Ectodermal cell (in vitro differentiated cells): ENCODE data around the gene MEOX1.

ENCODE experiments used
- H3K27ac ChIP-seq: 2 replicates; pipeline ENCODE4 v1.7.0; 2013; ENCODE audit warnings: mild to moderate bottlenecking, low read depth, low read length; ENCODE audit not compliant: insufficient read depth, poor library complexity, severe bottlenecking
- H3K27me3 ChIP-seq: 2 replicates; pipeline ENCODE4 v1.7.0; 2013; ENCODE audit warnings: mild to moderate bottlenecking, low read length; ENCODE audit not compliant: insufficient read depth, control insufficient read depth, poor library complexity, severe bottlenecking
- H3K36me3 ChIP-seq: one replicate; pipeline ENCODE4 v1.7.0; 2013; ENCODE audit warnings: low read length; ENCODE audit not compliant: control insufficient read depth, insufficient read depth
- H3K4me1 ChIP-seq: one replicate; pipeline ENCODE4 v1.7.0; 2013; ENCODE audit warnings: low read length; ENCODE audit not compliant: control insufficient read depth, insufficient read depth
- H3K4me3 ChIP-seq: 2 replicates; pipeline ENCODE4 v1.7.0; 2013; ENCODE audit warnings: low read depth, low read length, control low read depth; ENCODE audit not compliant: insufficient read depth
- H3K9me3 ChIP-seq: 2 replicates; pipeline ENCODE4 v1.7.0; 2013; ENCODE audit warnings: mild to moderate bottlenecking, low read length, moderate library complexity; ENCODE audit not compliant: control insufficient read depth
- WGBS, 2 experiments: methylation state at CpG; one replicate each; pipeline ENCODE4 v1.1.7; 2013; ENCODE audit warnings: missing lambda C conversion rate in 2 of 2; 5-methylcytosine and 5-hydroxymethylcytosine counted together

The MEOX1 gene

GRCh38 chr17:43620581-43620980 is 41.1 kb downstream of the MEOX1 start:
- H3K27me3 ChIP-seq = no peaks in the 10 kb centered on the region
- no peaks in the 10 kb centered on the region for H3K36me3 ChIP-seq
- no peak overlapping the region for H3K4me3 ChIP-seq
- 88 to 90% methylated on average over 2 of the region's 2 CpGs for WGBS, 2 experiments
- no peak overlapping the region for H3K27ac ChIP-seq
- H3K4me1 ChIP-seq = no peaks in the 10 kb centered on the region
- H3K9me3 ChIP-seq = no peaks in the 10 kb centered on the region

- no peaks in the 10 kb centered on the region for H3K27me3 ChIP-seq
- H3K36me3 ChIP-seq = no peaks in the 10 kb centered on the region
- no peak overlapping the region for H3K4me3 ChIP-seq
- H3K9me3 ChIP-seq = no peaks in the 10 kb centered on the region
- no peaks in the 10 kb centered on the region for H3K4me1 ChIP-seq
- H3K27ac ChIP-seq = no peak overlapping the region
- 89 to 90% methylated on average over 9 of the region's 9 CpGs for WGBS, 2 experiments
Measured at GRCh38 chr17:43620147-43620546, 41.6 kb downstream of the MEOX1 start.

- no peak overlapping the region for H3K4me3 ChIP-seq
- no peaks in the 10 kb centered on the region for H3K27me3 ChIP-seq
- 73 to 79% methylated on average over 5 of the region's 5 CpGs for WGBS, 2 experiments
- no peaks in the 10 kb centered on the region for H3K36me3 ChIP-seq
- H3K4me1 ChIP-seq = no peaks in the 10 kb centered on the region
- no peaks in the 10 kb centered on the region for H3K9me3 ChIP-seq
- H3K27ac ChIP-seq = no peak overlapping the region
Measured at GRCh38 chr17:43619705-43620104, 42.0 kb downstream of the MEOX1 start.

GRCh38 chr17:43618276-43618675 is 43.4 kb downstream of the MEOX1 start:
- H3K36me3 ChIP-seq = no peaks in the 10 kb centered on the region
- 84 to 94% methylated on average over 7 to 8 of the region's 8 CpGs for whole genome bisulfite sequencing, 2 experiments
- H3K9me3 ChIP-seq = no peaks in the 10 kb centered on the region
- no peak overlapping the region for H3K27ac ChIP-seq
- H3K27me3 ChIP-seq = no peaks in the 10 kb centered on the region
- no peaks in the 10 kb centered on the region for H3K4me1 ChIP-seq
- H3K4me3 ChIP-seq = no peak overlapping the region

- 92 to 93% methylated on average over 5 of the region's 5 CpGs for WGBS, 2 experiments
- no peaks in the 10 kb centered on the region for H3K27me3 ChIP-seq
- no peaks in the 10 kb centered on the region for H3K9me3 ChIP-seq
- H3K4me3 ChIP-seq = no peak overlapping the region
- no peak overlapping the region for H3K27ac ChIP-seq
- no peaks in the 10 kb centered on the region for H3K36me3 ChIP-seq
- no peaks in the 10 kb centered on the region for H3K4me1 ChIP-seq
Measured at GRCh38 chr17:43616852-43617251, 44.9 kb downstream of the MEOX1 start.

- H3K27ac ChIP-seq = no peak overlapping the region
- no peaks in the 10 kb centered on the region for H3K9me3 ChIP-seq
- no peaks in the 10 kb centered on the region for H3K4me1 ChIP-seq
- H3K4me3 ChIP-seq = no peak overlapping the region
- H3K27me3 ChIP-seq = no peaks in the 10 kb centered on the region
- H3K36me3 ChIP-seq = no peaks in the 10 kb centered on the region
- 88 to 94% methylated on average over 2 of the region's 2 CpGs for WGBS, 2 experiments
Measured at GRCh38 chr17:43616421-43616820, 45.3 kb downstream of the MEOX1 start.

GRCh38 chr17:43616029-43616351 is 45.7 kb downstream of the MEOX1 start:
- WGBS, 2 experiments = 87 to 94% methylated on average over 1 of the region's 1 CpG
- no peak overlapping the region for H3K4me3 ChIP-seq
- no peaks in the 10 kb centered on the region for H3K36me3 ChIP-seq
- H3K4me1 ChIP-seq = no peaks in the 10 kb centered on the region
- H3K27ac ChIP-seq = no peak overlapping the region
- no peaks in the 10 kb centered on the region for H3K9me3 ChIP-seq
- no peaks in the 10 kb centered on the region for H3K27me3 ChIP-seq

- no peaks in the 10 kb centered on the region for H3K9me3 ChIP-seq
- no peaks in the 10 kb centered on the region for H3K4me1 ChIP-seq
- WGBS, 2 experiments = 93 to 96% methylated on average over 11 of the region's 11 CpGs
- no peak overlapping the region for H3K27ac ChIP-seq
- no peak overlapping the region for H3K4me3 ChIP-seq
- H3K27me3 ChIP-seq = no peaks in the 10 kb centered on the region
- H3K36me3 ChIP-seq = no peaks in the 10 kb centered on the region
Measured at GRCh38 chr17:43615330-43616028, 46.2 kb downstream of the MEOX1 start.

- Histone ChIP-seq H3K4me1 (no peaks in the 10 kb centered on the region), H3K27me3 (no peaks in the 10 kb centered on the region), H3K9me3 (no peaks in the 10 kb centered on the region), H3K27ac (no peak overlapping the region), H3K4me3 (no peak overlapping the region), H3K36me3 (no peaks in the 10 kb centered on the region)
- 92 to 93% methylated on average over 5 of the region's 5 CpGs for WGBS, 2 experiments
Measured at GRCh38 chr17:43614561-43614960, 47.2 kb downstream of the MEOX1 start.

GRCh38 chr17:43613917-43614316 is 47.8 kb downstream of the MEOX1 start:
- Histone ChIP-seq H3K36me3 (no peaks in the 10 kb centered on the region), H3K27me3 (no peaks in the 10 kb centered on the region), H3K27ac (no peak overlapping the region), H3K4me1 (no peaks in the 10 kb centered on the region), H3K9me3 (no peaks in the 10 kb centered on the region), H3K4me3 (no peak overlapping the region)
- 80 to 84% methylated on average over 6 of the region's 6 CpGs for WGBS, 2 experiments

GRCh38 chr17:43612515-43612914 is 49.2 kb downstream of the MEOX1 start:
- 91 to 92% methylated on average over 3 of the region's 3 CpGs for WGBS, 2 experiments
- Histone ChIP-seq H3K27ac (no peak overlapping the region), H3K36me3 (no peaks in the 10 kb centered on the region), H3K4me1 (no peaks in the 10 kb centered on the region), H3K4me3 (no peak overlapping the region), H3K9me3 (no peaks in the 10 kb centered on the region), H3K27me3 (no peaks in the 10 kb centered on the region)
